CD14-positive monocyte (primary cell): ENCODE results near the gene STARD13. TPM values are rescaled to one million over a fixed set of nuclear protein-coding genes. Genes with fewer than 3 reads are reported as not detected.
A peak's percentile ranks its signal among the peaks of the same experiment; 100 is the strongest.

Source experiments
- DNase-seq, 3 donors: peaks; one replicate each; pipeline ENCODE4 v3.0.0-alpha.2; 2011 to 2022
- H2AFZ ChIP-seq: 2 replicates; pipeline ENCODE4 v1.6.0; 2012; ENCODE audit warnings: mild to moderate bottlenecking, low read depth, low read length, inconsistent platforms; ENCODE audit not compliant: insufficient read depth, poor library complexity, severe bottlenecking
- H3K27ac ChIP-seq, 2 donors: 1 replicate in 1 of 2; 2 replicates in 1 of 2; pipeline ENCODE4 v1.5.1; 2012 to 2013; ENCODE audit warnings: low read length in 2 of 2, control low read depth in 1 of 2, inconsistent platforms in 1 of 2, low read depth in 1 of 2, mild to moderate bottlenecking in 1 of 2
- H3K27me3 ChIP-seq, 2 donors: one replicate each; pipeline versions ENCODE4 v1.6.0 to v1.6.1; 2011 to 2013; ENCODE audit warnings: low read length in 2 of 2; ENCODE audit not compliant: control insufficient read depth in 2 of 2, insufficient read depth in 2 of 2
- H3K36me3 ChIP-seq, 2 donors: replicated peaks in 1 of 2; 1 replicate in 1 of 2; 2 replicates in 1 of 2; pipeline versions ENCODE4 v1.5.1 to v1.6.1; 2012 to 2013; ENCODE audit warnings: low read length in 2 of 2, control low read depth in 1 of 2, inconsistent platforms in 1 of 2, mild to moderate bottlenecking in 1 of 2; ENCODE audit not compliant: insufficient read depth in 2 of 2, control insufficient read depth in 1 of 2
- H3K4me1 ChIP-seq, 2 donors: 1 replicate in 1 of 2; 2 replicates in 1 of 2; pipeline versions ENCODE4 v1.5.1 to v1.6.1; 2012 to 2013; ENCODE audit warnings: low read length in 2 of 2, control low read depth in 1 of 2, inconsistent platforms in 1 of 2, mild to moderate bottlenecking in 1 of 2, moderate library complexity in 1 of 2; ENCODE audit not compliant: insufficient read depth in 2 of 2, control insufficient read depth in 1 of 2
- H3K4me2 ChIP-seq: replicated peaks from 2 replicates; pipeline ENCODE3; 2012; ENCODE audit warnings: low read length, moderate library complexity, mild to moderate bottlenecking; ENCODE audit not compliant: poor library complexity, severe bottlenecking; ENCODE audit errors: extremely low read depth
- H3K4me3 ChIP-seq, 3 experiments: fragments of 200-600 bp in 1 of 3; sonication (generic) in 1 of 3; replicated peaks in 1 of 3; 1 replicate in 2 of 3; 2 replicates in 1 of 3; pipeline ENCODE4 v1.5.1; 2011 to 2013; ENCODE audit warnings: low read length in 3 of 3, mild to moderate bottlenecking in 3 of 3, control low read depth in 2 of 3, low read depth in 2 of 3, inconsistent platforms in 1 of 3, moderate library complexity in 1 of 3
- H3K79me2 ChIP-seq: 2 replicates; pipeline ENCODE4 v1.6.0; 2012; ENCODE audit warnings: mild to moderate bottlenecking, control low read depth, inconsistent platforms, low read length, moderate library complexity; ENCODE audit not compliant: insufficient read depth
- H3K9ac ChIP-seq: 2 replicates; pipeline ENCODE4 v1.6.0; 2017; ENCODE audit warnings: low read length, mild to moderate bottlenecking; ENCODE audit not compliant: insufficient read depth, poor library complexity, severe bottlenecking
- H3K9me3 ChIP-seq, 2 donors: replicated peaks in 1 of 2; 1 replicate in 1 of 2; 2 replicates in 1 of 2; pipeline versions ENCODE4 v1.5.1 to v1.6.1; 2012 to 2013; ENCODE audit warnings: low read length in 2 of 2, control low read depth in 1 of 2; ENCODE audit not compliant: control insufficient read depth in 1 of 2, insufficient read depth in 1 of 2
- H4K20me1 ChIP-seq: 2 replicates; pipeline ENCODE4 v1.6.0; 2012; ENCODE audit warnings: mild to moderate bottlenecking, low read length, control low read depth, moderate library complexity; ENCODE audit not compliant: insufficient read depth
- H3K27ac Mint-ChIP-seq, 7 donors: one replicate each; pipeline ENCODE4 v1.8.0; 2020; ENCODE audit warnings: mild to moderate bottlenecking in 7 of 7, mixed read lengths in 7 of 7, moderate library complexity in 6 of 7, inconsistent platforms in 2 of 7
- H3K27me3 Mint-ChIP-seq, 3 donors: one replicate each; pipeline ENCODE4 v1.8.0; 2021 to 2022; ENCODE audit warnings: low read depth in 3 of 3, mild to moderate bottlenecking in 3 of 3, mixed read lengths in 3 of 3, moderate library complexity in 3 of 3, inconsistent platforms in 1 of 3
- H3K36me3 Mint-ChIP-seq, 2 donors: one replicate each; pipeline ENCODE4 v1.8.0; 2020; ENCODE audit warnings: mixed read lengths in 2 of 2, inconsistent platforms in 1 of 2, mild to moderate bottlenecking in 1 of 2
- H3K4me1 Mint-ChIP-seq: one replicate; pipeline ENCODE4 v1.8.0; 2020; ENCODE audit warnings: mild to moderate bottlenecking, mixed read lengths
- H3K4me3 Mint-ChIP-seq, 2 donors: one replicate each; pipeline ENCODE4 v1.8.0; 2020; ENCODE audit warnings: mild to moderate bottlenecking in 2 of 2, mixed read lengths in 2 of 2, moderate library complexity in 1 of 2
- H3K9me3 Mint-ChIP-seq, 7 donors: one replicate each; pipeline ENCODE4 v1.8.0; 2020 to 2022; ENCODE audit warnings: mixed read lengths in 7 of 7, mild to moderate bottlenecking in 6 of 7, moderate library complexity in 6 of 7, inconsistent platforms in 2 of 7
- CTCF ChIP-seq: fragments of 200-600 bp; IDR thresholded peaks from one replicate; pipeline ENCODE4 v1.8.0; 2022; ENCODE audit warnings: antibody characterized with exemption, mild to moderate bottlenecking
- WGBS: methylation state at CpG from one replicate; pipeline ENCODE4 v1.1.5; 2013; ENCODE audit warnings: missing lambda C conversion rate; ENCODE audit not compliant: insufficient coverage; 5-methylcytosine and 5-hydroxymethylcytosine counted together
- intact Hi-C, 2 donors: fragments of 100-400 bp; cut with micrococcal nuclease; formaldehyde crosslinking; loops; one replicate each; pipeline versions ENCODE4 v1.15.0 to v1.15.1; 2023
- polyA plus RNA-seq, 3 donors: library from polyadenylated mRNA; depleted of rRNA in 1 of 3; unstranded in 2 of 3; stranded (reverse) in 1 of 3; fragments of 300-500 nt in 2 of 3; fragments of >200 nt in 1 of 3; fragmentation: Illumina TruSeq in 2 of 3; gene quantifications; 1 replicate in 2 of 3; 2 replicates in 1 of 3; pipeline ENCODE4 v1.2.3, GENCODE V29; 2012 to 2021

Gene STARD13
- polyA plus RNA-seq, 3 donors = 0.37 to 0.69 (median 0.60) TPM

- Histone ChIP-seq H2AFZ (no peak overlapping the region), H3K4me1 (peaks cover 6 to 11% of the 10 kb centered on the region in 2 donors), H3K79me2 (no peaks in the 10 kb centered on the region), H4K20me1 (no peaks in the 10 kb centered on the region), H3K9me3 (no peaks in the 10 kb centered on the region), H3K36me3 (no peaks in the 10 kb centered on the region), H3K4me2 (no peak overlapping the region), H3K27me3 (no peaks in the 10 kb centered on the region), H3K27ac (no peak overlapping the region), H3K4me3 (no peak overlapping the region), H3K9ac (no peak overlapping the region)
- intact Hi-C loops = no loop called here
- Mint-ChIP-seq H3K27ac (no peak overlapping the region), H3K9me3 (no peaks in the 10 kb centered on the region), H3K4me1 (peaks cover 18% of the 10 kb centered on the region), H3K27me3 (peaks cover 0 to 2% (median 0%) of the 10 kb centered on the region in 3 donors), H3K36me3 (no peaks in the 10 kb centered on the region), H3K4me3 (no peak overlapping the region)
- no peak for TF ChIP-seq CTCF
- no peak for DNase-seq
- 100% methylated on average over 1 of the region's 3 CpGs for WGBS
These were observed 4.4 kb upstream of the STARD13 start for GRCh38 chr13:33289966-33290365.

DNA sequence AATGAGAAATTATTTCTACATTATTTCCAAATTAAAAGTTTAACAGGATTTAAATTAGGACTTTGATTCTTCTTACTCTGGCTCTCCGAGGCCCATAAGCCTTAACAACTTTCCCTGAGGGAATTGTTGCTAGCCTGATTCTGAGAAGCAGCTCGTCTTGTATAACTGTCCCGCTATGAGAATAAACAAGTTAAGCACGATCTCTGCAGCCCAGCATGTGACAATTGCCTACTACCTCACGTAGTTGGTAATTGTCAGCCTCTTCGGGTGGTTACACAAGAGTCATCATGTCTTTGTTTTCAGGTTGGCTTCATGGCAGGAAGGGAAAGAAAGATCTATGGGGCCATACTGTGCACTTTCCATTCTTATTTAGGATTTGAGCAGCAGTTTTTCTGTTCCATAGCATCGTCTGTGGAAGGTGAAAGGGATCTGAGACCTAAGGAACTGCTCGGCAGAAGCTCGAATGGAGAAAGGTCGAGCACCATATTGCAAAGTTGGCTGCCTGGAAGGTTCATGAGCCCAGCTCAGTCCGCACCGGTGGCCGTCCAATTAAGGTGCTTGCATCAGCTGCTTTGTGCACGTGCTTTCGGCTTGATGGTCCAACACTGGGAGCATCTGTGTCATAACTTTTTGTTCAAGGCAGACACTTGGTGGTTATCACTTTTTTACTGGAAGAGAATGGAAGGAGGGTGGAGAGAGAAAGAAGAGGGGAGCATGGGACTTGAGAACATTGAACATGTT lies 1.8 kb upstream of the STARD13 start:
- DNase-seq = no peak
- Mint-ChIP-seq H3K4me1 (peaks cover 26% of the 10 kb centered on the region), H3K4me3 (no peak overlapping the region), H3K27me3 (peaks cover 0 to 3% (median 0%) of the 10 kb centered on the region in 3 donors), H3K9me3 (no peaks in the 10 kb centered on the region), H3K36me3 (no peaks in the 10 kb centered on the region), H3K27ac (peak overlapping the region in 1 of 7 donors; percentile 43)
- intact Hi-C loops = no loop called here
- no peak overlapping the region for H3K4me2 ChIP-seq
- H3K9ac ChIP-seq = no peak overlapping the region
- 98% methylated on average over 12 of the region's 15 CpGs for WGBS
- peaks cover 12 to 16% of the 10 kb centered on the region in 2 donors for H3K4me1 ChIP-seq
- H2AFZ ChIP-seq = no peak overlapping the region
- H3K79me2 ChIP-seq = no peaks in the 10 kb centered on the region
- H3K27ac ChIP-seq = no peak overlapping the region
- no peak overlapping the region for H3K4me3 ChIP-seq
- no peak for TF ChIP-seq CTCF
- no peaks in the 10 kb centered on the region for H4K20me1 ChIP-seq
- no peaks in the 10 kb centered on the region for H3K27me3 ChIP-seq
- H3K36me3 ChIP-seq = no peaks in the 10 kb centered on the region
- no peaks in the 10 kb centered on the region for H3K9me3 ChIP-seq
